ENCODE results near the gene DOCK4.

DOCK4 gene

DNA sequence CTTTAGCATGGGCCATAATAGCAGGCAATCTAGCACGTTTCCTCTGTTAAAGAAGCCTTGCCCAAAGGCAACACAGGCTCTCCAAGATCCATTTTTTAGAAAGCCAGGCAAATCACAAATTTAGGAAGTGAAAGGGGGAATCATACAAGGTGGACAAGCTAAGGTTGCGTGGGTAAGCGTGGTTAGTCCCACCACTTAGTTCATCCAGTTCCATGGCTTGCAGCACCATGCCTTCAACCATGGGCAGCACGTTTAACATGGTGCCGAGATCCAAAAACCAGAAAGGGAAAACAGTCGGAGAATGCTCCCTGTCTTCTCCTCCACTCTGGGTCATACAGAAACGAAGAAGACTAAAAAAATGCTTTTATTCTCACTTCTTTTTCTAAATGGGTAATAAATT lies 409.5 kb downstream of the DOCK4 start:
- no peak for DNase-seq

DNA sequence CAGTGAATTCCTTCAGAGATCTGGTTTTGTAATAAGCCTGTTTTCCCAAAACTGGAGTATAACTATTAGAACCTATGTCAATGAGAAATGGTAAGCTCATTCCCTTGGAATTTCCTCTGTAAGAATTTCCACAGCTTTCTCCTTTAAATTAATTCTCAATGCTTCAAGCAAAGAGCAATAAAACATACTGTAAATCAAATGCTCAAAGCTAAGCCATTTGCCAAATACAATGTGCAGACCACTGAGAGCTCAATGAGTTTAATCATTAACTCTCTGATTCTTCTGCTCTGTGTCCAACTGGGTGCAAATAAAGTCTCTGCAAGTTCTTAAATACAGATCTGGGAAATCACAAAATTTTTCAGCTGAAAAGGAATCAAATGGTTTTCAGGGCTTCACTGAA lies 416.3 kb downstream of the DOCK4 start:
- no peak for DNase-seq

DNA sequence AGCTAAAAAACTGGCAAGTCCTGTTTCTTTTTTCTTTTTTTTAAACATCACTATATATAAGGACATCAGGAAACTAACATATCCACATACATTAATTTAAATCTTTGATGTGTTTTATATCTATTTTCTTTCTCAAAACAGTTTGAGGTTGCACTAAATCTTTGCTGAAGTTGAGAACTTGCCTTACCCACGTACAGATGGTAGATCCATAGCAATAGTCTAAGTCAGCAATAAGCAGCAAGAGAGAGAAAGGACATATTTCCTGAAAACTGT lies 417.2 kb downstream of the DOCK4 start:
- DNase-seq = no peak

DNA sequence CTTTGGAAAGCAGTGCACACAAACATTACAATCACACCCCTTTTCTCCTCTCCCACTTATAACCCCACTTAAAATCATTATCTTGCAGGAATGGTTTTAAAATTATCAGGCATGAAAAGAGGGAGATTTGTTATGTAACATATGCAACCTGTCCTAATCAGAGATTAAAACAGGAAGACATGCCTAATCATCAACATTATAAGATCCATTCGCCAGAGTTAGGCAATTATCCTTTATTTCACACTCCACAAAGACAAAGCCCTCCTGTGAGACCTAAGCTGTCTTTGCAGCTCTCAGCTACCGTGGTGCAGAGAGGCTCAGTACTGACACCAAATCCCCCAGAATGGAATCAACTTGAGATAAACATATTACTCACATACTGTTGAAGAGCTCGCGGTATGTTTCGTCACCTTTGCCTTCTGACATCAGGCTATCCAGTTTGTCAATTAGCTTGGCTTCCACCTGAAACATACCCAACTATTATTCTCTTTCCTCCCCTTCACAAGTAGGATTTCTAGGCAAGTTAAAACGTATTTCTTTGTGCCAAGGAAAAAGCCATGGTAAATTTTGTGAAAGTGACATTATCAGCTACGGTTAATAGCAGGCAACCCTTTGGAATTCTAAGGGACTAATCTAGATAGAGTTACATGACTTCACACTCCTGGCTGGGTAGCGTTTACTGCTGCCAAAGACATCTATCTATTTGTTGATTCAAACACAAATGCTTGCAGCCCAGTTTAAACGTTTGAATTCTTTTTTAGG lies 417.7 kb downstream of the DOCK4 start:
- no peak for DNase-seq

DNA sequence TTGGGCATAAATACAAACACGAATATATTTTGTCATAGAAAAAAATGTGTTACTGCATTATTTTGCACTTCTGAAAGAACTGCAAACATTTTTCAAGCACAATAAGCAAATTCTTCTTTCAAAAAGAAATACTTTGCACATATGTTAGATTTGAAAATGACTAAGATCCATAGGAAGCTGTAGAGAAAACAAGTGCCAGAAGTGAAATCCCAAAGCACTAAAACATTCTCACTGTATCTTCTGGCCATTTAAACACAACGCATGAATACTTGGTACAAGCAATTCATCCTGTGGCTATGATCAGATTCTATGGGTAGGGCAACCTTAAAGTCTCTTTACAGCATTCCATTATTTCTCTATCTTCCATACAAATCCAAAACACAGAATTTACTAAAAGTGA lies 418.5 kb downstream of the DOCK4 start:
- no peak for DNase-seq

DNA sequence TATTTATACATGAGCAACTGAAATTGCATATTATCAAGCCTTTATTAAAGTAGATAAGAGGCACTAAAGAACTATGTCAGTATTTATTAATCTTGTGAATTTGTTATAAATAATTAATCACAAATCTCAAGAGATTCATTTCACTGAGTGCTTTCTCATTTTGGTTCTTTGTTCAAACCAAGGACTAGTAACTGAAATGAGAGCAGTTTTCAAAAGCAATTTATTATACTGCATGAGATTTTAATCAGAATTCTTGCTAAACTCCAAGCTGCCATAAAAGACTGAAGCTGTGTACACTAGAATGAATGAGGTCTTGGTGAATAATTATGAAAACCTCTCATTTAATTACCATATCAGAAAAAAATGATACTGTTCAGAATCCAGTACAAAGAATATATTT lies 419.1 kb downstream of the DOCK4 start:
- no peak for DNase-seq

DNA sequence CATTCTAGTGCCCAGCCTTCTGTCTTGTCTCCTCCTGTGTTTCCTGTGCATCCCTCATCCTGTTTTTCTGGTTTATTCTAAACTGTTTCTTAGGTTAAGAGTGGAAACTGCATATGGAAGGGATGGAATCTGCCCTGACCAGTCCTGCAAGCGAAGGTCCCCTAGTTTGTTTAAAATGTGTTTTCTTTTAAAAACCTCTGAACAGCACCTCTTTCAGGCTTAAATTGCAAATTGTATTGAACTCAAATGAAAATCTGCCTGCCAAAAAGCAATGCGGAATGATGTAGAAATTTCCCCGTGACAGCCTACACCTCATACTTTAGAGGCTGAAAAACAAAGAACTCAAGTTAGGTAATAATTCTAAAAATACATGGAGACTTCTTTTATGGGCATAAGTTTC lies 421.1 kb downstream of the DOCK4 start:
- DNase-seq = no peak

DNA sequence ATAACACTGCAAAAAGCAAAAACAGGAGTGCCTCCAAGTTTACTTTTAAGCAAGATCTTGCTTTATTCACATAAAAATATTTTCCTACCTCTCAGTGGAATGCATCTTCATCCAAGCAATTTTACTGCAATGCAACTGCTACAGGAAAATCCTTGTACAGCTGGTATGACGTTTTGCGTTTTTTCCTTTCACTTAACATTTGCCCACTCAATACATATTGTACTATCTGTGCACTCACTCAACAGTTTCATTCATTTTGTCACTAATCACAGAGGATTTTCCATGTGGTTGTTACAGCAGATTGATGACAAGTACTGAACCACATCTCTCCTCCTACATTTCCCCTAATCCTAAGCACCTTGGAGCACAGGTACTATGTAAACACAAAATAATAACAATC lies 421.9 kb downstream of the DOCK4 start:
- DNase-seq = no peak

DNA sequence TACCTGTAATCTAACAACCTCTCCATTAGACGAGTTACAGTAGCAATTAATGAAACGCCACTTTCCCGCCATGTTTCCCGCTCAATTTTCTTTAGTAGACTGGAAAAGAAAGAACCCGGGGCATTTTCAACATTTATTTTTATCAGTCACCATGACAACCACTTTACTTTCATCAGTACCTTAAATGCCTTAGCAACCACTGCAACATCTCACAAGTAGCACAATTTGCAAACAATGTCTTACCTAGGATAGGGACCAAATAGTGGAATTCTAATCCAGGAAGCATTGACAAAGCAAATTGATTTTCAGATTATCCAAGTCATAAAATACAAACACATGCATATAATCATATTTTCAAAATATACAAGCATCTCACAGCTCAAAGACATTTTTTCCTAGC lies 422.3 kb downstream of the DOCK4 start:
- DNase-seq = no peak

DNA sequence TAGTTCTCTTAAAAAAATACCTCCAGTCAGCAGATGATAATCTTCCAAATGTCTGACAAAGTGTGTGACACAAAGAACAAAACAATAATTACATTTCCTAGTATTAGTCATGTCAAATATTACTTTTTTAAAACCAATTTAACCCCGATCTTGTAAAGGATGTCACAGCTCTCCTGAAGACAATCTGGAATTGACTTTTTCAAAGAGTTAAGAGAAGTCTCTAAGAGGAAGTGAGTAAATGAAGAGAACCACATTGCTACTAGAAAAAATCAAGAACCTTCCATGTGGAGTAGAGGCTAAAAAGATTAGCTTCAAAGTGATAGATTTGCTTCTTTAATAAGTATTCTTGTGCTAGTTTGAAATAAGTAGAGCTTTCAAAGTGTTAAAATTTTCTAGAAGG lies 425.7 kb downstream of the DOCK4 start:
- DNase-seq = no peak

DNA sequence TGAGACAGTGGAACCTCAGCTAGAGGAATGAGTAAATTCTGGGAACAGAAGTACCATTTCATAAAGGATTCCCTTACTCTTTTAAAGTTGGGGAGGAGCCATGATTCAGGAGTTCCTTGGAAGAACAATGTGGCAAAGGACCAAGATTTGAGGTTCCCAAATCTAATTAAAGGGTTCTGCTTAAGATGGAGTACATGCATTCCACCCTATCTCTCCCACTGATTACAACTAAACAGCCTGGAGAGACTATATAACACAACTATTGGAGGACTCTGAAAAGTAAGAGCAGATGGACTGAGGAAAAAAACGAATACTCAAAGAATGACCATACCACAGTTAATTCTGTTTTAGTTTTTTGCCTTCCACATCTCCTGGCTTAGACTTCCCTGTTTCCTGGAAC lies 431.0 kb downstream of the DOCK4 start:
- no peak for DNase-seq

DNA sequence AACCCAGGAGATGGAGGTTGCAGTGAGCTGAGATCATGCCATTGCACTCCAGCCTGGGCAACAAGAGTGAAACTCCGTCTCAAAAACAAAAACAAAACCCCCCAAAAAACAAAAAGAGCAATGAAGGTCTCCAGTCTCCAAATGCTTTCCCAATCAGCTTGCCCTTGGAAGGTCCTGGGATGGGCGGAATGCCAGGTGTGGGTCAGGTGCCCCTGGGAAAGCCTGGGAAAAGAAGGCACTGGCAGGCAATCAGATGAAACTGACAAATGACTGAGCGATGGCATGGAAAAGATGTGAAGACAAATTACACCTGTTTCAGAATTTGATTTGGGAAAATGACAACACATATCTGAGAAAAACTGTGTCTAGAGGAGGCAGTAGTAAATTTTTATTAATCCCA lies 433.5 kb downstream of the DOCK4 start:
- no peak for DNase-seq

DNA sequence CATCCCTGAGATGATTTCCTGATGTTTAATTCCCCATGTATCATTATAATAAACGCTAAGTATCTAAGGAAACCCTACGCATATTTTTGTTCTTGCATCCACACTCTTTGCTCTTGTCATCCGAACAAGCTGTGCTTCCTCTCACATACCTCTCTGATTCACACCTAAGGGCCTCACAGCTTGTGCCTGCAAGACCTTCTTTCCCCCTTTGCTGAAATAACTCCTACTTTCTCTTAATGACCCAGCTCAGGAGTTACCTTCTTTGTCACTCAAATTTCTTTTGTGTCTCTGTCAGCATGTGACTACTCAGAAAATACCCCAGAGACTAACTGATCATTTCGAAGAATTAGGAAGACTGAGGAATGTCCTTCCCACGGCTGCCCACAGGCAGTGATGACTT lies 434.6 kb downstream of the DOCK4 start:
- DNase-seq = no peak

DNA sequence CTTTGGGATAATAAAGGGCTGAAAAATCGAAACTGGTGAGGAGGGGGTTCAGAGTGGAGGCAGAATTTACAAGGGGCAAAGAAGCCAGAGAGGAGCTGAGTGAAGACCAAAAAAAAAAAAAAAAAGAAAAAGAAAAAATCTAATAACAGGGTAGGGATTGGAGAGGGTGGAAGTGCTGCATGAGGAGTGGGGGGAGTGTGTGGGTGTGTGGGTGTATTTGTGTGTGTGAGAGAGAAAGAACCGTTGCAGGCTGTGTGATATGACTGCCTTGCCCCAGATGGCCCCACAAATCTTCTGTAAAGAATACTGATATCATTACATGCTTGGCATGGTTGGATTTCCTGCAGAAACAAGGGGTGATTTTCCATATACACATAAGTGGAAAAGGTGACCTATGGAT lies 436.1 kb downstream of the DOCK4 start:
- DNase-seq = no peak

DNA sequence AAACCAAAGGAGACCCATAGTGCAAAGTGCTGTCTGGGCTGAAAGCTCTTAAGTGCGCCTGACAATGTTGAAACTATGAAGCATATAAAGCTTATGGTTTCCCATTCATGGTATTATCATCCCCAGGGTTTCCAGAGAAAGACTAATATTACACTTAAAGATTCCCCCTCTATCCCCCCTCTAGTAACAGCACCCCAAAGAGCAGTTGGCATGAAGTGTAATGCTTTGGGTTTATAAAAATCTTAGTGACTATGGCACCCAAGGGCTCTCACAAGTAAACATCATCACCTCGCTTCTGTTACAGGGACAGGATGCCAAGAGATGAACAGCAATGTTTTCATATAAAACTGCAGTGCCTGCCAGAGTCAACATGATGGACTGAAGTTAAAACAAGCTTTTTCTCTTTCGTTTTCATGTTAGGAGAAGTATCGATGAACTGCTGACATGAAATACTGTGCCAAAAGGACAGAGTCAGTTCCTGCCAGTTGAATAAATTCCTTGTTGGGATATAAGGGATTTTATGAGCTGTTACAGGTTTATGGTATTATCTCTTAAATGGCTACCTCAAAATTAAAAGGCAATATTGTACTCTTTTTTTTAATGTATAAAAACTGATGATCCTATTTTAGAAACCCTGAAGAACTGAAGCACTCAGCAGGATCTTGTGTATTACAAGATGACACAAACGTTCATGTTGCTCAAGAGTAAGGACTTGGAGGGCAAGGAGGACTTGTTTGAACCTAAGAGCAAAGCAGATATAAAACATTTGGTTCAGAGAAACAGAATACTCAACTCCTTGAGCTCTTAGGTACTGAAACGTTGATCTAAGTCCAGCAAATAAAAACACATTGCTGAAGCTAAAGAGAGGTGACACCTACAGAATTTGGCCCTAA lies 440.2 kb downstream of the DOCK4 start:
- DNase-seq = no peak

DNA sequence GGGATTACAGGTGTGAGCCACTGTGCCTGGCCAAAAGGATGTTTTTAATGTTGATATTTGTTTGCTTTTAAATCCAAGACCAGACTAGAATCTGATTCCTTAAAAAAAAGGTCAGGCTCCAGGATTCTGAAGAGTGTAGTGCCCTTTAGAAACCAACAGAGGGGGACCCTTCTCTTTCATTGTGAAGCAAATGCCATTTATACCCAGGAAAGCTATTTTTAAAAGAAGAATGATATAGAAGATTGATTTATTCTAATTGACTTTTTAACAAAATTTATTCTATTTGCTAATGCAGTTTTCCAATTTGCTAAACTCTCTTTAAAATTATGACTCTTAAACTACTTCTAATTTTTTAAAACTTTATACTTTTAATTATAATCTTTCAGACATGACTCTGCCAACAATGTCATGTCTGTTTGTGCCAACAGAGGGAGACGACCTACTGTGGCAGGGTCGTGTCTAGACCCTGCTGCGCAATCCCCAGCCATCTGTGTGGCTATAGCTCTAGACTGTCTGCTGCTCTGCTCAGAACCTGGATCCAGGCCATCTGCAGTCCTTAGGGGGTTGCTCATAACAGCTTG lies 442.9 kb downstream of the DOCK4 start:
- DNase-seq = no peak

DNA sequence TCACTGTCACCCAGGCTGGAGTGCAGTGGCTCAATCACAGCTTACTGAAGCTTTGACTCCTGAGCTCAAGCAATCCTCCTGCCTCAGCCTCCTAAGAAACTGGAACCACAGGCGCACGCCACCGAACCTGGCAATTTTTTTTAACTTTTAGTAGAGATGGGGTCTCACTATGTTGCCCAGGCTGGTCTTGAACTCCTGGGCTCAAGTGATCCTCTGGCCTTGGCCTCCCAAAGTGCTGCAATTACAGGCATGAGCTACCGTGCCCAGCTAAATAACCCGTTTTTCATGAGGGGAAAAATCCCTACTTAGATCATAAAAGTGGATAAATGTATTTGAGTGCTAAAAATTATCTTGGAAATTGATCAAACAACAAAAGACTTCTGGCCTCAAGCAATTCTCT lies 443.4 kb downstream of the DOCK4 start:
- no peak for DNase-seq

DNA sequence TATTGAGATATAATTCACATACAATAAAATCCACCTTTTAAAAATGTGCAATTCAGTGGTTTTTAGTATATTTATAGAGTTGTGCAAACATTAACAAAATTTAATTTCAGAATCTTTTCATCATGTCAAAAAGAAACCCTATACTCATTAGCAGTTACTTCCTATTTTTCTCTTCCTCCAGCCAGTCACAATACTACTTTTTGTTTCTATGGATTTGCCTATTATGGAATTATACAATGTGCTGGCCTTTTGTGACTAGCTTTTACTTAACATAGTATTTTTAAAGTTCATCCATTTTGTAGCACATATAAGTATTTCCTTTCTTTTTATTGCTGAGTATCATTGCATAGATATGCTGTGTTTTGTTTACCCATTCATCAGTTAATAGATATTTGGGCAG lies 444.0 kb downstream of the DOCK4 start:
- DNase-seq = no peak

DNA sequence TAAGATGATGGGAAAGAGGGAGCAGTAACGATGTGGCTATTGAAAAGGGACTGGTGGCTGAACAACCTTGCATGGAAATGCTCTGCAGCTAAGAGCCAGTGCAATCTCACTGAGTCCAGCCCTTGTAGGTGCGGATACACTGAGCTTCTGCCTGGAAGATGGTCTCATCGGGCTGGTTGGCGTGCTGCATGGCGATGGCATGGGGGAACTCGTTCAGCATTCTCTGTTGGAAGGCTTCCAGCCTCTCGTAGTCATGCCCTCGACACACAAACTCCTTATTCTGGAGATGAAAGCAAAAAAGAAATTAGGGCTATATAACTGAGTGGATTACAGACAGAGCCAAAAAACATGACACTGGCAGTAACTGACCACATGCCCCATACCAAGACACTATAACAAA lies 446.2 kb downstream of the DOCK4 start:
- no peak for DNase-seq

DNA sequence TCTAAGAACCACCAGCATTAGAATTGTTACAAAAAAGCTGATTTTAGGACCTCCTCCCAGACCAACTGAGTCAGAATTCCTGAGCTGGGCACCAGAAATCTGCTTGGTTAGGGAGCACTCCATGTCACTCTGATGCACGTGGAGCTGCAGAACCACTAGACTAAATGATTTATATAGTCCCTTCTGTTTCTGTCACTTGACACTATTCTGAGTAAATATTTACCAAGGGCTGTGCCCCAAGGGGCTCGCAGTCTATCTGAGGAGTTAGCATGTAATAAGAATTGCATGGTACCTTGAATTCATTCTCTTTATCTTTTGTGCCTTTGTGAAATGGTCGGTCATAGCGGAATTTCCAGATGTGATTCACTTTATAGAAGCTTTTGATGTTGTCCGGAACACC lies 447.9 kb downstream of the DOCK4 start:
- DNase-seq = no peak

DNA sequence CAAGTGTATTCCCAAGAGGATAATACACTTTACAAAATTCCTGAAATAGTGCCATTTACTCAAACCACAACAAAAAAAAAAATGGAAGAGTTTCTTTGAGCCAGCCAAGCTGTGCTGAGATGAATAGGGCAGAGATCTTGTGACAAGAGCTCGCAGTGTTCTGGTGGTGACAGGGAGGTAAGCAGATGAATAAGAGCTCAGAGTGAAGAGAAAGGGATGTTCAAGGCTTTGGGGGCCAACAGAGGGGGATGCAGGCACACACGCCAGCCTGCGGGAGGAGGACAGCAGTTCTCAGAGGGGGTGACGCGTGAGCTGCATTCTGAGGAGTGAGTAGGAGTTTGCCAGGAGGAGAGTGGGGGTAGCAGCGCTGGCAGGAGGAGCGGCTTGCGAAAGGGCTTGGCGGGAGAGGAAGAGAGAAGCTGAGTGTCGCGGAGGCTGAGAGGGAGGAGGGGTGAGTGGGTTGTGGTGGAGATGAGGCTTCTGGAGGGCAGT lies 449.5 kb downstream of the DOCK4 start:
- DNase-seq = no peak

DNA sequence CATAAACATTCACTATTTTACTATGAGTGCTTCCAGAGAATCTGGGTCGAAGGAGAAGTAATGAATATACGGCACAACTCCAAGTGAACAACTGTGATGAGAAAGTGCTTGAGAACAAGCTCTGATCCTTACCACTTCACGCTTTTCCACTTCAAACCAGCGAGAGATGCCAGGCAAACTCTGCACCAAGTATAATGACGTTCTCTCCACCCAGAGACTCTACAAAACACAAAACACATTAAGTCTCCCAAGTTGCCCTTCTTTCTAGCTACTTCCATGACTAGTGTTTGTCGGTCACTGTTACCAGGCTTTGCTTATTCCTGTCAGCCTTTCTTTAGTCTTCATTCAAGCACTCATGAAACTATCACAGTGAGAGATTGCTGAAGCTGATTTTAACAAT lies 450.8 kb downstream of the DOCK4 start:
- DNase-seq = no peak

DNA sequence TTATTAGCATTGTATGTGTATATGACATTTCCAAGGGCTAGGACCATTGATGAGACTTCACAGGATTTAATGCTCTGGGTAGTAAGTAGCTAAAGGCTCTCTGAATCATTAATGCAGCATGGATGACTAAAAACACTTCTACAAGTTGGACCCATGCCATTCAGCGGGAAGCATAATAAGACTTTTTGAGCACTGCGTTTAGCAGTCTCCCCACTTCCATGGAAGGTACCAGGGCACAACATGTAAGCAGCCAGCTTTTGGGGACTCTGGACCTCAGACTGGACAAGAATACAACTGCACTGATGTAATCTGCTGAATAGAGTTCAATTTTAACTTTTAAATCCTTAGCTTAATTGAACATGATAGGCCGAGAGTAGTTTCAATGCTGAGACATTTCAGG lies 452.2 kb downstream of the DOCK4 start:
- DNase-seq = no peak

DNA sequence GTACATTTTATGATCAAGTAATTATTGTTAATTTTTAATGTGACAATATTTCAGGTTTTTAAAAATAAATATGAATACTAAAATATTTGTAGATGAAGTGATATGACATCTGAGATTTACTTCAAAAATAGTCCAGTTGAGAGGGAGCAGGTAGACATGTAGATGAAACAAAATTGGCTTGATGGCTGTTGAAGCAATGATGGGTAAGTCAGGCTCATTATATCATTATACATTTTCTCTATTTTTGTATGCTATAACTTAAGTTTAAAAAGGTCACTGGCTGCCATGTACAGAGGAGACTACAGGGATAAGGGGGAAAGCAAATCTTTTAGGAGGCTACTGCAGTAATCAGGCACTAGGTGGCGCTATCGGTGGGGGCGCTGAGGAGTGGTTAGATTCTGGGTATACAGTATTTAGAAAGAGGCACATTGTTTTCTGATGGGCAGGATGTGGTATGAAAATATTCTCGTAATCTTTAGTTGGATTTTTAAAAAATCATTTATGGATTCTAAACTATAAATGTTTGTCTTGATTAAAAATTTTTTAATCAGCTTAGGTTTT lies 454.1 kb downstream of the DOCK4 start:
- DNase-seq = peak; percentile 26
